ENCODE measurements around the gene TNIP2.

TNIP2 gene, protein sequence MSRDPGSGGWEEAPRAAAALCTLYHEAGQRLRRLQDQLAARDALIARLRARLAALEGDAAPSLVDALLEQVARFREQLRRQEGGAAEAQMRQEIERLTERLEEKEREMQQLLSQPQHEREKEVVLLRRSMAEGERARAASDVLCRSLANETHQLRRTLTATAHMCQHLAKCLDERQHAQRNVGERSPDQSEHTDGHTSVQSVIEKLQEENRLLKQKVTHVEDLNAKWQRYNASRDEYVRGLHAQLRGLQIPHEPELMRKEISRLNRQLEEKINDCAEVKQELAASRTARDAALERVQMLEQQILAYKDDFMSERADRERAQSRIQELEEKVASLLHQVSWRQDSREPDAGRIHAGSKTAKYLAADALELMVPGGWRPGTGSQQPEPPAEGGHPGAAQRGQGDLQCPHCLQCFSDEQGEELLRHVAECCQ

GRCh38 chr4:2755821-2756690 lies at the start of gene TNIP2:
TSS of gene TNIP2 (minus strand) at chr4:2756336. CDS start at chr4:2756289, 47 bp downstream.
- peak; percentile 86 for DNase-seq

DNA sequence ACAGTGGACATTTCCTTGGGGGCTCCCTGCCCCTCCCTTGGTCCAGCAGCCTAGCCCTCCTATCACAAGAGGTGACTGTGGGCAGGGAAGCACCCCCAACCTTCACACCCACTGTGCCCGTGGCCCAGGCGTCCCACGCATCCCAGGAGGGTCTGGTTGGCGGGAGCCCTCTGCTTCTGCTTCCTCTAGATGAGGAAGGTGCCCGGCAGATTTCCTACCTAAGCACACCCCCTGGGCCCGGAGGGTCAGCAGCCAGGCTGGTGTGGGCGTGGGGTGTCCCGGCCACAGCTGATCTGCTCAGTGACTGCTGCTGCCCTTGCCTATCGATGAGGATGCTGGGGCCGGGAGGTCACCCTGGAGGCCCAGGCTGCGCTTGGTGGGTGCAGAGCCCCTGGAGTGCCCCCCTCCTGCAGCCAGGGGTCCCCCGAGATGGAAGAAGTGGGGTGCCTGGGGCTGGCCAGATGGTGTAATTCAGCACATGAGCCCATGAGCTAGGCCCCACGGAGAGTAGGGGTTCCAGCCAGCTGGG lies 48.9 kb upstream of the TNIP2 start:
- no peak for DNase-seq

GRCh38 chr4:2804449-2804972 lies 48.4 kb upstream of the TNIP2 start:
- no peak for DNase-seq

DNA sequence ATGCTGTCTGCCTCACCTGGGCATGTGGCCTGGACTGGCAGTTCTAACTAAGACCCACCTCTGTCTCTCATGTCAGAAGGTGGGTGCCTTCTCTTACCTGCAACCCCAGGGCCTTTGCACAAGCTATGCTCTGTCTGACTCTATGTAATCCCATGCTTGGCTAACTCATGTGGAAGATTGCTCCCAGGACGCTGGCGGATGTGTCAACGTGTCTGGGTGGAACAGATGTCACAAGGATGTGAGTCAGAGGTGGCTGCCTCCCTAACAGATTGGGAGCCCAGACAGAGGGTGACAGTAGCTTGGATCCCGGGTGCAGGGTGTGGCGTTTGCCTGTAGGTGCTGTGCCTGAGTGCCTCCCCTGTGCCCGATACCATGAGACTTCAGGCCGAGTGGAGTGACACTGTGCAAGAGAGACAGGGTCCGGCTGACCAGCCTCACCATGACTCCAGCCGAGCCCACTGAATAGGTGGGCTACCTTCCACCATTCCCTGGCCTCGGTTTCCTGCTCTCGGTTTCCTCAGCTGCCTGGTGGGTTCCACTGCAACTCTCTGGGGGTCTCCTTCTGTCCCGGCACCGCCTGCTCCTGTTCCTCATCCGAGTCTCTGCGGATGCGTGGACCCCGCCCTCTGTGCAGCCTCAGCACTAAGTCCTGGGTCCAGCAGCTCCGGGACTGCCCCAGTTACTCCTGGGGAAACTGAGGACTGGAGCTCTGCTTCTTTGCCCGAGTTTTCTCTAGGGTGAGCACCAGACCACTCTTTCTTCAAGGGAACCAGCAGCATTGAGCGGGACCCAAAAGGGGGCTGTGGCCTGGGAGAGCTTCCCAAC lies 47.7 kb upstream of the TNIP2 start:
- DNase-seq, result no peak

- no peak for DNase-seq
Observed at GRCh38 chr4:2802618-2803531, 46.7 kb upstream of the TNIP2 start.

DNA sequence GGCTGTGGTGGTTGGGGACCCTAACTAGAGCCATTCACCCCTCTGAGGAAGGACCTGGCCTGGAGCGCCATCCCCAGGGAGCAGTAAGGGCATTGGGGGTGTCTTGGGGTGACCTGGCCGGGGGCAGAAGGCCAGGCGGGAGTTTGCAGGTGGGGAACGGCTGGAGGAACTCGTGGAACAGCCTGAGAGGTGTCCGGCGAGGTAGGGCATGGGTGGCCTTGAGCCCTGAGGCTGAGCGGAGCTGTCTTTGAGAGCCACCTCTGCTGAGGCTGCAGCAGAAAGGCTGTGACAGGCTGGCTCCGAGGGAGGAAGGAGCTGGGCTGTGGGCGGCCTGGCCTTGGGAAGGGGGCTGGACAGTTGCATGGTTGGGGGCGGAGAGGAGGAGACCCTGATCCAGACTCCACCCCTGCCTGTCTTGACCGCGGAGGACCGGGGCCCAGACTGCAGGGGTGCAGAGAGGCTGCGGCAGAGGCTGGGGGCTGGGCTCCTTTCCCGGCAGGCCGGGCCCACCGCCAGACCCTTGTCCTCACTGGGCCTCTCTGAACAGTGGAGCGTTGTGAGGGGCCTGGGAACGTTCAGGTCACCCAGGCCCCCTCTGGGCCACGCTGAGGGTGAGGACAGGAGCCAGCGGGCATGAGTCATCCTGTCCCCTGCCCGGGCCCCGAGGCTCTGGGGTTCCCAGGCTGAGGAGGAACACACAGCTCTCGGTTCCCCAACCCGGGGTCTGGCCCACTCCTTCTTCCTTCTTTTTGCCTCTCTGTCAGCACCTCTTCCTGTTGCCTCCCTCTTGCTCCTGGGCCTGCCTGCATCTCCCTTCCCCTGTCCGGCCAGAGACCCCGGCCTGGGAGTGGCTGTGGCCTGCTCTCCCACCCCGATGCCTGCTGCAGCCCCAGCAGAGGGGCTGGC lies 44.8 kb upstream of the TNIP2 start:
- no peak for DNase-seq

GRCh38 chr4:2799971-2800690 lies 44.0 kb upstream of the TNIP2 start:
- no peak for DNase-seq

GRCh38 chr4:2799224-2799911 lies 43.2 kb upstream of the TNIP2 start:
- no peak for DNase-seq

DNA sequence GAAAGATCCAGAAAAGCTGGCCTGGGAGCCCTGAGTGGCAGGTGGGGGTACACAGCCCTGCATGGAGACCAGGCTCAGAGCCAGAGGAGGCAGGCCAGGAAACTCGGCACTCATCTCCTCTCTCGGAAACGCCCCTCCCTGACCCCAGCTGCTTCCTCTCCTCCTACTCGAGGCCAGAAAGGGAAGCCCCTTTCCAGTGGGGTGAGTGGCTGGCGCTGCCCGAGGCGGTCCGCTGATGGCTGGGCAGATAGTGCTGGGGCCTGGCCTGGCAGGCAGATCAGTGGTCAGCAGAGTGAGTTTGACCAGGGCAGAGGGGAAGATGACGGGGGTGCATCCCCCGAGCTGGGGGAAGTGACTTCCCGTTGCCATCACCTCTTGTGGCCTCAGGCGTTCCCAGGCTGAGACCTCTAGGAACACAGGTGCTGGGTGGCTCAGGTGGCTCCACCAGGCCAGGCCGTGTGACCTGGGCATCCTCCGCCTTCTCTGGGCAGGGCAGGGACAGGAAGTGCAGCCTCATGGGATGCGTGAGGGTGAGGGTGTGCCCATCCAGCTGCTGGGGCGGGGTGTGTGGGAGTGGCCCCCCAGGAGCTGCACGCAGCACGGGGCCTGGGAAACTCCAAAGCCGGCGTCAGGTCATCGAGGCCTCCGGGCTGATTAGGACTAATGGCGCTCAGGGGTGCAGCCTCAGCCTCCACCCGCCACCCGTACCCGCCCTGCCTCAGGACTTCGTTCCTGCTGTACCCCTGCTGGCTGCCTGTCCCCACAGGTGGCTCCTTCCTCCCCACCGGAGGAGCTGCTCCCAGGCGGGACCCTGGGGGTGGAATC lies 42.5 kb upstream of the TNIP2 start:
- peak; percentile 62 for DNase-seq

DNA sequence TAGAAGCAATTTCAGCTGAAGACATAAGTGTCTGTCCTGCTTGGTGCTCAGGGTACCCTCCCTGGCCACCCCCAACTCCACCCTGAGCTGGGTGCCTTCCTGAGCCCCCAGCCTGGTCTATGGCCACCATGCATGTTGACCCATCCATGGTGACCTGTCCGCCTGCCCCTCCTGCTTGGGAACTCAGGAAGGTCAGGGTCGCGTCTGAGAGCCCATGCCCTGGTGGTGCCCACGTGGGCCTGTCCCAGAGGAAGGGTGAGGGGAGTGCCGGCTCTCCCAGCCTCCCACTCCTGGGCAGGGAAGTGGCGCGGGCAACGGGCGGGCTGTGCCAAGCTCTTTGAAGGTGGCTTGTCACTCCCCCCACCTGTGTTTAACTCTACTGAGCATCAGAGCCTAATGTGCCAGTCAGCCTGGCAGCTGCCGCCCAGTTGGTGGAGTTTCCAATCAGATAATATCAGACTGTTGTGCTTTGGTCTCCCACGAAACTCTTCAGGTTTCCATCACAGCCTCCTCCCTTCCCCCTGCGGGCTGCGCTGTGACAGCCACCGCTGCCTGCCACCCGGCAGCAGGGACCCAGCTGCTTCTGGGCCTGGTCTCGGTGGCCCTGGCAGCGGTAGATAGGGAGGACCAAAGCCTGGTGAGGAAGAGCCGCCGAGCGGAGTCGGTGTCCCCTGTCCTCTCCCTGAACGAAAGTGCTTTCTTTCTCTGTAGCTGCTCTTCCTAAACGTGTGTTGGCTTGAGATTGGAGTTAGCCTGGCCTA lies 41.6 kb upstream of the TNIP2 start:
- DNase-seq, result peak; percentile 71

DNA sequence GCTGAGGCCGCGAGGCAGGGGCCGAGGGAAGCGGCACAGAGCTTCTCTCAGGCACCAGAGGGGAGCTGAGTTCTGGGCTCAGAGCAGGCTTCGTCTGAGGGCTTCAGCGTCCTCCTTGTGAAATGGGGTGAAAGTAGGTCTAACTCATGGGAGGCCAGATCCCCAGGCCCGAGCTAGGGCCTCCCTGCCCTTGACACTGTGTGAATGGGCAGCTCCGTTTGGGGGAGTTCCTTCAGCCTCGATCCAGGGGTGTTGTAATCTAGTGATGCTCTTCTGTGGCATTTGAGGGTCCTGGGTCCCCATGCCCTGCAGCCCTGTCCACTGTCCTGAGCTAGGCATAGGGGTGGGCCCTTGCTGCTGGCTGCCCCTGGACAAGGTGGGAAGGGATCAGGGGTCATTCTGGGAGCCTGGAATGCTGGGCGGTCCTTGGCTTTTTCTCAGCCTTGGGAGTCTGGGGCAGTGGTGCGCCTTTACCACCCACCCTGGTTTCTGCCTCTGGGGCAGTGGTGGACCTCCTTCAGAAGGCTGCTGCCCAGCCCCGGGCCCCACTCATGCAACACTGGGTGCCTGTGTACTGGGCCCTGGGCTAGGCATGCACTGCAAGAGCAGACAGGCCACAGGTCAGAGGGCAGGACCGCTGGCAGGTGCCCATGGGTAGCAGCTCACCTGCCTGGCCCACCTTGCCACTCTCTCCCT lies 40.9 kb upstream of the TNIP2 start:
- no peak for DNase-seq

DNA sequence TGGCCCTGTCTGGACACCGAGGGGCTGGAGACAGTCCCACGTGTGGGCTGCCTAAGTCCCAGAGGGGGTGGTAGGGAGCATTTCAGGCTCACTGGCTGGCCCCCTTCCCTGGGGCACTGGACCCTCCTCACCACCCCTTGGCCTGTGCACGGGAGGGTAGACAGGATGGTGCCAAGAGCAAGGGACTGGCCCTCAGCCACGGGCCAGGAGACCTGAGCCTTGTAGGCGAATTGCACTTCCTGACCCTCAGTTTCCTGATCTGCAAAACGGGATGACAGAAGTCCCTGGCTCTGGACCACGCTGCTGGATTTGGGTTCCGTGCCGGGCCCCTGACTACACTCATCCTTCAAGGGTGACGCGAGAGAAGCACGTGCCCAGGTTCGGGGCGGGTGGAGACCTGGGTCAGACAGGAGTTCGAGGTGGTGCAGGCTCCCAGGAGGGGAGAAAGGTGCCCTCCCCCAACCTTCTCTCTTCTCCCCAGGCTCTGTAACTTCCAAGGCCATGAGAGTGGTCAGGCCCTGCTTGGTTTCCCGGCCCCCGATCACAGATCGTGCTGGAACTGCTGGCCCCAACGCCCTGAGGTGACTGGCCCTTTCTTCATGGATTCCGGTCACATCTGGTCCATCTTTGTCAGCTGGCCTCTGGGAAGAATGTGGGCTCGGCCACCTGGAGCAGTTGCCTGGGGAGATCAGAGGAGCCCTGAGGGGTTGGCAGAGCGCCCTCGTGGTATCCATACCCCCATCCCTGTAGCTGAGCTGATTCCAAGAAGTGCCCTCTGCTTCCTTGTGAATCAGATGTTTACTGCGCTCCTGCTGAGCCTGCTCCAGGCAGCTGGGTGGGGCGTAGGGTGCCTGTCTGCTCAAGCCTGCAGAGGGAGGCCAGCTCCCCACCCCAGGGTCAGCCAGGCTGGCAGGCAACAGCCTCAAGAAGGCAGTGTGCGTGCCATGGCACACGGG lies 40.0 kb upstream of the TNIP2 start:
- no peak for DNase-seq

DNA sequence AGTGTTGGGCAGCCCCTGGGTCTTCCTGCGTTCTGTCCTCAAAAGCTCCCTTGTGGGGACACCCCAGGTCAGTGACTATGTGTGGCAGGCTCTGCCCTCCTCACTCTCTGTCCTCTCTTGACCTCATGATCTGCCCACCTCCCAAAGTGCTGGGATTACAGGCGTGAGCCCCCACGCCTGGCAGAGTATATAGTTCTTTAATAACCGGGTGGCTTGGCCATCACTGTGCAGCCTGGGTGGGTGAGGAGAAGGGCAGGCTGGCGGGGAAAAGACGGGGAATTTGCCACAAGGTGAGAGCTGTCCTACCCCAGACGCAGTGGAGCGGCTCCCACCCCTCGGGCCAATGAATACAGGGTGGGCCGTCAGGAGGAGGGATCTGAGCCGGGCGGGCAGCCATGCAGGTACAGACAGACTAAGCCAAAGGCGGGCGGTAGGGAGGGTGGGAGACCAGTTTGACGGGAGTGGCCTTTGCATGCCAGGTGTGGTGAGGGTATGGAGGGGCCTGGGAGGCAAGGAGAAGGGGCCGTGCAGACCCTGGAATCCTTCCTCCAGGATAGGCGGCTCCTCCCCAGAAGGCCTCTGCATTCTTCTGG lies 39.3 kb upstream of the TNIP2 start:
- no peak for DNase-seq

- no peak for DNase-seq
Observed at GRCh38 chr4:2794486-2795299, 38.6 kb upstream of the TNIP2 start.
